ENCODE data around the gene PSRC1. TPM values are rescaled to one million over a fixed set of nuclear protein-coding genes. Genes with fewer than 3 reads are reported as not detected.

The PSRC1 gene
- total and polyA plus RNA-seq, 2 of the 8 experiments (the other 6 are each of a cell fraction or from before 2014, with no cell fraction given), result 56.1 to 67.3 TPM

GRCh38 chr1:109252167-109252892, 30.6 kb downstream of the PSRC1 start:
- no peak overlapping the region for H3K14ac ChIP-seq (ENCODE audit: insufficient read length)
- peaks cover 0 to 22% (median 16%) of the 10 kb centered on the region in 4 experiments; a peak in 5 of 7 replicates for H3K27me3 ChIP-seq (replicated peaks in 1 of 4; ENCODE audit: control insufficient read depth in 3 of 4, extremely low read depth in 1 of 4, insufficient read depth in 3 of 4, low read length in 3 of 4)
- H3K79me1 ChIP-seq (ENCODE audit: low read depth, low read length), result peaks cover 13% of the 10 kb centered on the region; the same call in 1 of the 2 replicates
- no peaks in the 10 kb centered on the region; a peak in 2 of 4 replicates for H3K9me3 ChIP-seq (ENCODE audit: insufficient read depth in 2 of 2, low read depth in 1 of 2, low read length in 1 of 2)
- H3K79me2 ChIP-seq (ENCODE audit: control insufficient read depth in 1 of 2, insufficient read depth in 2 of 2, low read length in 2 of 2), result peaks cover 0 to 32% of the 10 kb centered on the region in 2 experiments; a peak in 1 of 4 replicates
- no peak overlapping the region for H2AFZ ChIP-seq (ENCODE audit: low read length)
- no peak overlapping the region for H4K5ac ChIP-seq (ENCODE audit: insufficient read length, low read depth, low read length)
- no peak overlapping the region for H3K27ac ChIP-seq (ENCODE audit: low read depth, low read length)
- no peak overlapping the region for H4K8ac ChIP-seq (ENCODE audit: extremely low read depth, insufficient read depth, low read length)
- no peak overlapping the region for H2BK120ac ChIP-seq (replicated peaks; ENCODE audit: low read depth, low read length)
- no peak overlapping the region for H3K4me3 ChIP-seq (ENCODE audit: extremely low read depth in 1 of 4, insufficient read depth in 2 of 4, low read depth in 3 of 4, low read length in 4 of 4)
- H3K4ac ChIP-seq (replicated peaks; ENCODE audit: insufficient read length, low read depth, low read length), result no peak overlapping the region
- peaks cover 3 to 7% of the 10 kb centered on the region in 2 experiments for H4K20me1 ChIP-seq (replicated peaks in 1 of 2; ENCODE audit: control insufficient read depth in 1 of 2, insufficient read depth in 2 of 2, low read length in 2 of 2)
- H3K4me2 ChIP-seq (ENCODE audit: insufficient read depth in 1 of 2, low read depth in 2 of 2, low read length in 2 of 2), result no peak overlapping the region
- H2AK5ac ChIP-seq (ENCODE audit: low read depth, low read length), result no peak overlapping the region; the same call in 1 of the 2 replicates
- FAIRE-seq (no peak), DNase-seq (ENCODE audit: low read depth in 1 of 2, low spot score in 2 of 2) (no peak)
- no peak overlapping the region for H3K9ac ChIP-seq (replicated peaks in 1 of 4; ENCODE audit: extremely low read depth in 1 of 4, low read depth in 3 of 4, low read length in 3 of 4)
- peak overlapping the region; percentile 39; the same call in 1 of the 2 replicates for H2BK12ac ChIP-seq (ENCODE audit: low read depth, low read length)
- H4K91ac ChIP-seq (replicated peaks; ENCODE audit: insufficient read length, low read length), result no peak overlapping the region
- 96% methylated on average over 28 of the region's 31 CpGs; no CpG with 5 or more reads in 1 of the 2 experiments for WGBS, 2 experiments (ENCODE audit: extremely low coverage in 1 of 2, insufficient coverage in 1 of 2, insufficient read length in 1 of 2, insufficient replicate concordance in 2 of 2, low coverage in 1 of 2, low lambda C conversion rate in 2 of 2, missing lambda C conversion rate in 1 of 2)
- H2BK15ac ChIP-seq (ENCODE audit: low read length), result 0 out of 2 replicates have a peak overlapping the region, but pooled peaks have one; percentile 72
- no peak overlapping the region for H3K23ac ChIP-seq (ENCODE audit: insufficient read length)
- no peak overlapping the region for H3K18ac ChIP-seq (ENCODE audit: extremely low read depth, low read length)
- H2BK20ac ChIP-seq (ENCODE audit: low read length), result no peak overlapping the region
- H2BK5ac ChIP-seq (ENCODE audit: low read depth, low read length), result no peak overlapping the region; the same call in 1 of the 2 replicates
- POLR2A ChIA-PET (ENCODE audit: partially characterized antibody), result interaction anchor here (5.8 to 12.2 kb wide), 2 partner anchors 15 to 38 kb away, joined by 36 to 252 read pairs; partner anchors contain the start of gene SARS1
- H3K23me2 ChIP-seq (ENCODE audit: low read depth, low read length), result peaks cover 3% of the 10 kb centered on the region; the same call in 1 of the 2 replicates
- H3K36me3 ChIP-seq (ENCODE audit: control insufficient read depth in 2 of 4, insufficient read depth in 4 of 4, low read length in 3 of 4), result peaks cover 0 to 8% (median 0%) of the 10 kb centered on the region in 4 experiments; a peak in 3 of 8 replicates
- no peak overlapping the region for H3K56ac ChIP-seq (replicated peaks; ENCODE audit: insufficient read length, low read depth, low read length)
- CTCF ChIA-PET (ENCODE audit: partially characterized antibody), result interaction anchor here (0.6 to 28.7 kb wide), 7 partner anchors 12 to 294 kb away, joined by 3 to 651 read pairs (median 32); partner anchors contain the start of genes SARS1 and SORT1
- H3K4me1 ChIP-seq (replicated peaks in 1 of 4; ENCODE audit: control insufficient read depth in 3 of 4, insufficient read depth in 4 of 4, low read length in 3 of 4), result peaks cover 5 to 41% (median 37%) of the 10 kb centered on the region in 4 experiments
- TF ChIP-seq PHF8 (conservative IDR thresholded peaks at IDR 0.05; ENCODE audit: low read depth, low read length) (no peak), FOSL1 (IDR thresholded peaks at IDR 0.05; ENCODE audit: insufficient read depth, low read depth, low read length) (no peak), POLR2AphosphoS5 (IDR thresholded peaks at IDR 0.05; ENCODE audit: low read depth, low read length) (no peak), HDAC6 (IDR thresholded peaks at IDR 0.05; ENCODE audit: low read depth, low read length) (no peak), EP300 (IDR thresholded peaks at IDR 0.05; ENCODE audit: borderline replicate concordance in 1 of 2, low read depth in 2 of 2, low read length in 2 of 2) (no peak), TBP (IDR thresholded peaks at IDR 0.05; ENCODE audit: low read depth, low read length) (no peak), RNF2 (IDR thresholded peaks at IDR 0.05; ENCODE audit: borderline replicate concordance, low read depth, low read length, missing control alignments, poor library complexity, severe bottlenecking) (no peak), JUND (IDR thresholded peaks at IDR 0.05; ENCODE audit: low read length) (no peak), BACH1 (IDR thresholded peaks at IDR 0.05; ENCODE audit: low read length) (no peak), CBX8 (IDR thresholded peaks at IDR 0.05; ENCODE audit: borderline replicate concordance, low read depth, low read length) (no peak), SRF (IDR thresholded peaks at IDR 0.05; ENCODE audit: low read depth, low read length) (no peak), CEBPB (IDR thresholded peaks at IDR 0.05; ENCODE audit: low read depth, low read length) (no peak)
